ENCODE results near the gene ACTR5. TPM values are rescaled to one million over a fixed set of nuclear protein-coding genes. Genes with fewer than 3 reads are reported as not detected.

The ACTR5 gene
- total RNA-seq, 1 experiment from 2014 or later: 9.8 TPM

DNA sequence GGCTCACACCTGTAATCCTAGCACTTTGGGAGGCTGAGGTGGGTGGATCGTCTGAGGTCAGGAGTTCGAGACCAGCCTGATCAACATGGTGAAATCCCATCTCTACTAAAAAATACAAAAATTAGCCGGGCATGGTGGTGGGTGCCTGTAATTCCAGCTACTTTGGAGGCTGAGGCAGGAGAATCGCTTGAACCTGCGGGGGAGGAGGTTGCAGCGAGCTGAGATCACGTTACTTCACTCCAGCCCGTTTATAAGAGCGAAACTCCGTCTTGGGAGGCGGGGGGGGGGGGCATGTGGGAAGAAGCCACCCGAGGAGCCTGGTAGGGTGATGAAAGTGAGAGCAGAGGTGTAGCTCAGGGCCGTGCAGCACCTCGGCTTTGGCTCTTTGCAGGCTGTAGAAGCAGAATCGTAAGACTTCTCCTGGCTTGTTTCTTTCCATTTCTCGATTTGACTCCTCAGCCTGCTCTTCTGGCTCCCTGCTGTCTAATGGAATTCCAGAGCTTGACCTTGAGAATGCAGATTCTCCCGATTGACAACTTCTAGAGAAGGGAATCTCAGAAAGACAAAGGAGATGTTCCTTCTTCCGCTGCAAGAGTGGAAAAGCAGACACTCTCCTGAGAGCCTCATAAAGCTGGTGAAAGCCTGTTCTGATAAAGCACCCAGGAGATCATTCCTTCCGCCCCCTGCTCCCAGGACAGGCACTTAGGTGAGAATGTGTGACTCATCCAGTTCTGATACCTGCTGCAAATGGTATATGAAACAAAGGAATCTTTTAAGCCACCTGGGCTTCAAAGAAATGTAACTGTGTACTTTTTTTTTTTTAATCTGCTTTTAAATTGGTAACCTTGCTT, 31.2 kb downstream of the ACTR5 start:
- Mint-ChIP-seq H3K9me3 (peaks cover 4% of the 10 kb centered on the region), H3K36me3 (peaks cover 7% of the 10 kb centered on the region), H3K27me3 (ENCODE audit: low read depth) (no peaks in the 10 kb centered on the region), H3K4me3 (peak overlapping the region; percentile 60), H3K27ac (peak overlapping the region; percentile 100), H3K4me1 (peaks cover 34% of the 10 kb centered on the region)
- ChIA-PET POLR2A (interaction anchor here (0.6 to 1.1 kb wide), 6 partner anchors 10 to 231 kb away, joined by 3 to 4 read pairs (median 3); partner anchors contain the start of gene PPP1R16B), CTCF (interaction anchor here (1.0 to 1.8 kb wide), 8 partner anchors 11 to 121 kb away, joined by 3 to 15 read pairs (median 4); partner anchors contain the start of gene PPP1R16B)
- DNase-seq (ENCODE audit: low spot score) (peak; percentile 45), ATAC-seq (peak; percentile 85)
- no peak for TF ChIP-seq TEAD4 (CRISPR knock-in tag; IDR thresholded peaks at IDR 0.05)
- TF ChIP-seq ZNF423 (CRISPR knock-in tag; IDR thresholded peaks at IDR 0.05): peak; percentile 64
- TF ChIP-seq, protein P1, sequence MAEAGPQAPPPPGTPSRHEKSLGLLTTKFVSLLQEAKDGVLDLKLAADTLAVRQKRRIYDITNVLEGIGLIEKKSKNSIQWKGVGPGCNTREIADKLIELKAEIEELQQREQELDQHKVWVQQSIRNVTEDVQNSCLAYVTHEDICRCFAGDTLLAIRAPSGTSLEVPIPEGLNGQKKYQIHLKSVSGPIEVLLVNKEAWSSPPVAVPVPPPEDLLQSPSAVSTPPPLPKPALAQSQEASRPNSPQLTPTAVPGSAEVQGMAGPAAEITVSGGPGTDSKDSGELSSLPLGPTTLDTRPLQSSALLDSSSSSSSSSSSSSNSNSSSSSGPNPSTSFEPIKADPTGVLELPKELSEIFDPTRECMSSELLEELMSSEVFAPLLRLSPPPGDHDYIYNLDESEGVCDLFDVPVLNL (CRISPR knock-in tag; IDR thresholded peaks at IDR 0.05; ENCODE audit: borderline replicate concordance, low read depth): no peak

DNA sequence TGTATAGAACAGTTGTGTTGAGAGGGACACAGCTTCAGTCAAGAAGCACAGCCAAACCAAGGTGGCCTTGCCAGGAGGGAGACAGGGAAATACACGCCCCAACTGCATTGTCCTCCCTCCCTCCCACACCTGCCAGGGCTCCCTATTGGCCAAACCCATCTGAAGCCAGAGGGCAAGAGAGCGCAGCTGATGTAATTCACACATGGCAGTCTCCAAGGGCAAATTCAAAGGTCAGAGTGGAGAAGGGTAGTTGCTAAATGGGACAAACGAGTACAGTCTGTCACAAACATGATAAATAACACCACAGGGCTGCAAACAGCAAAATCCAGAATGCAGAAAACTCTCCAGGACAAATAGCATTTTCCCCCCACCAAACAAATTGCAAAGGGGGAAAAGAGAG, 34.0 kb downstream of the ACTR5 start:
- TF ChIP-seq GTF2I (CRISPR knock-in tag; conservative IDR thresholded peaks at IDR 0.05): 0 out of 2 replicates have a peak, but pooled peaks have one; percentile 50
- no peak for TF ChIP-seq KAT7 (CRISPR knock-in tag; IDR thresholded peaks at IDR 0.05; ENCODE audit: borderline replicate concordance)
- peak; percentile 79; the same call in 1 of the 2 replicates for TF ChIP-seq GABPB1 (CRISPR knock-in tag; IDR thresholded peaks at IDR 0.05)
- no peaks in the 10 kb centered on the region for H3K9me3 Mint-ChIP-seq
- H3K27ac Mint-ChIP-seq: peak overlapping the region; percentile 34

DNA sequence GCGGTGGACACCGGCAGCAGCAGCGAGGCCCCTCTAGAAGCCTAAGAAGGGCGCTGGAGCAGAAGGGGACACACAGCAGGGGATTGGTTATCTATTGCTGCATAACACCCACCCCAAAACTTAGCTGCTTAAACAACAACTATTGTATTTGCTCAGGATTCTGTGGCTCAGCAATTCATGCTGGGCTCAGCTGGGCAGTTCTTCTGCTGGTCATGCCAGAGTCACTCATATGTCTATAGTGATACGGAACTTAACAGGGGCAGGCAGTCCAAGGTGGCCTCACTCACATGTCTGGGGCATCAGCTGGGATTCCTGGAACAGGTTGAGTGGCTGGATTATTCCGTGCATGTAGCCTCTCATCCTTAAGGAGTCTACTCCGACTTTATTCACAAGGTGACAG, 39.6 kb downstream of the ACTR5 start:
- CTCF ChIA-PET: interaction anchor here (1.2 kb wide), 1 partner anchor 63 kb away, joined by 11 read pairs; the partner anchor contains the start of gene SLC32A1
- Mint-ChIP-seq H3K9me3 (no peaks in the 10 kb centered on the region), H3K4me1 (no peaks in the 10 kb centered on the region), H3K4me3 (no peak overlapping the region), H3K36me3 (no peaks in the 10 kb centered on the region), H3K27me3 (ENCODE audit: low read depth) (peaks cover 5% of the 10 kb centered on the region; the same call in 1 of the 2 replicates), H3K27ac (no peak overlapping the region)
- ATAC-seq (no peak), DNase-seq (ENCODE audit: low spot score) (no peak)
- POLR2A ChIA-PET: no interaction called here
- TF ChIP-seq, protein P2, sequence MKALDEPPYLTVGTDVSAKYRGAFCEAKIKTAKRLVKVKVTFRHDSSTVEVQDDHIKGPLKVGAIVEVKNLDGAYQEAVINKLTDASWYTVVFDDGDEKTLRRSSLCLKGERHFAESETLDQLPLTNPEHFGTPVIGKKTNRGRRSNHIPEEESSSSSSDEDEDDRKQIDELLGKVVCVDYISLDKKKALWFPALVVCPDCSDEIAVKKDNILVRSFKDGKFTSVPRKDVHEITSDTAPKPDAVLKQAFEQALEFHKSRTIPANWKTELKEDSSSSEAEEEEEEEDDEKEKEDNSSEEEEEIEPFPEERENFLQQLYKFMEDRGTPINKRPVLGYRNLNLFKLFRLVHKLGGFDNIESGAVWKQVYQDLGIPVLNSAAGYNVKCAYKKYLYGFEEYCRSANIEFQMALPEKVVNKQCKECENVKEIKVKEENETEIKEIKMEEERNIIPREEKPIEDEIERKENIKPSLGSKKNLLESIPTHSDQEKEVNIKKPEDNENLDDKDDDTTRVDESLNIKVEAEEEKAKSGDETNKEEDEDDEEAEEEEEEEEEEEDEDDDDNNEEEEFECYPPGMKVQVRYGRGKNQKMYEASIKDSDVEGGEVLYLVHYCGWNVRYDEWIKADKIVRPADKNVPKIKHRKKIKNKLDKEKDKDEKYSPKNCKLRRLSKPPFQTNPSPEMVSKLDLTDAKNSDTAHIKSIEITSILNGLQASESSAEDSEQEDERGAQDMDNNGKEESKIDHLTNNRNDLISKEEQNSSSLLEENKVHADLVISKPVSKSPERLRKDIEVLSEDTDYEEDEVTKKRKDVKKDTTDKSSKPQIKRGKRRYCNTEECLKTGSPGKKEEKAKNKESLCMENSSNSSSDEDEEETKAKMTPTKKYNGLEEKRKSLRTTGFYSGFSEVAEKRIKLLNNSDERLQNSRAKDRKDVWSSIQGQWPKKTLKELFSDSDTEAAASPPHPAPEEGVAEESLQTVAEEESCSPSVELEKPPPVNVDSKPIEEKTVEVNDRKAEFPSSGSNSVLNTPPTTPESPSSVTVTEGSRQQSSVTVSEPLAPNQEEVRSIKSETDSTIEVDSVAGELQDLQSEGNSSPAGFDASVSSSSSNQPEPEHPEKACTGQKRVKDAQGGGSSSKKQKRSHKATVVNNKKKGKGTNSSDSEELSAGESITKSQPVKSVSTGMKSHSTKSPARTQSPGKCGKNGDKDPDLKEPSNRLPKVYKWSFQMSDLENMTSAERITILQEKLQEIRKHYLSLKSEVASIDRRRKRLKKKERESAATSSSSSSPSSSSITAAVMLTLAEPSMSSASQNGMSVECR (CRISPR knock-in tag; IDR thresholded peaks at IDR 0.05; ENCODE audit: borderline replicate concordance): no peak
- TF ChIP-seq, protein P3, sequence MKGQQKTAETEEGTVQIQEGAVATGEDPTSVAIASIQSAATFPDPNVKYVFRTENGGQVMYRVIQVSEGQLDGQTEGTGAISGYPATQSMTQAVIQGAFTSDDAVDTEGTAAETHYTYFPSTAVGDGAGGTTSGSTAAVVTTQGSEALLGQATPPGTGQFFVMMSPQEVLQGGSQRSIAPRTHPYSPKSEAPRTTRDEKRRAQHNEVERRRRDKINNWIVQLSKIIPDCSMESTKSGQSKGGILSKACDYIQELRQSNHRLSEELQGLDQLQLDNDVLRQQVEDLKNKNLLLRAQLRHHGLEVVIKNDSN (CRISPR knock-in tag; IDR thresholded peaks at IDR 0.05): no peak
- TF ChIP-seq ZNF671 (CRISPR knock-in tag; IDR thresholded peaks at IDR 0.05): no peak
- no peak for TF ChIP-seq ZNF121 (CRISPR knock-in tag; IDR thresholded peaks at IDR 0.05)
- TF ChIP-seq, protein P4, sequence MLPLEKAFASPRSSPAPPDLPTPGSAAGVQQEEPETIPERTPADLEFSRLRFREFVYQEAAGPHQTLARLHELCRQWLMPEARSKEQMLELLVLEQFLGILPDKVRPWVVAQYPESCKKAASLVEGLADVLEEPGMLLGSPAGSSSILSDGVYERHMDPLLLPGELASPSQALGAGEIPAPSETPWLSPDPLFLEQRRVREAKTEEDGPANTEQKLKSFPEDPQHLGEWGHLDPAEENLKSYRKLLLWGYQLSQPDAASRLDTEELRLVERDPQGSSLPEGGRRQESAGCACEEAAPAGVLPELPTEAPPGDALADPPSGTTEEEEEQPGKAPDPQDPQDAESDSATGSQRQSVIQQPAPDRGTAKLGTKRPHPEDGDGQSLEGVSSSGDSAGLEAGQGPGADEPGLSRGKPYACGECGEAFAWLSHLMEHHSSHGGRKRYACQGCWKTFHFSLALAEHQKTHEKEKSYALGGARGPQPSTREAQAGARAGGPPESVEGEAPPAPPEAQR (CRISPR knock-in tag; IDR thresholded peaks at IDR 0.05): no peak
- TF ChIP-seq, protein P5, sequence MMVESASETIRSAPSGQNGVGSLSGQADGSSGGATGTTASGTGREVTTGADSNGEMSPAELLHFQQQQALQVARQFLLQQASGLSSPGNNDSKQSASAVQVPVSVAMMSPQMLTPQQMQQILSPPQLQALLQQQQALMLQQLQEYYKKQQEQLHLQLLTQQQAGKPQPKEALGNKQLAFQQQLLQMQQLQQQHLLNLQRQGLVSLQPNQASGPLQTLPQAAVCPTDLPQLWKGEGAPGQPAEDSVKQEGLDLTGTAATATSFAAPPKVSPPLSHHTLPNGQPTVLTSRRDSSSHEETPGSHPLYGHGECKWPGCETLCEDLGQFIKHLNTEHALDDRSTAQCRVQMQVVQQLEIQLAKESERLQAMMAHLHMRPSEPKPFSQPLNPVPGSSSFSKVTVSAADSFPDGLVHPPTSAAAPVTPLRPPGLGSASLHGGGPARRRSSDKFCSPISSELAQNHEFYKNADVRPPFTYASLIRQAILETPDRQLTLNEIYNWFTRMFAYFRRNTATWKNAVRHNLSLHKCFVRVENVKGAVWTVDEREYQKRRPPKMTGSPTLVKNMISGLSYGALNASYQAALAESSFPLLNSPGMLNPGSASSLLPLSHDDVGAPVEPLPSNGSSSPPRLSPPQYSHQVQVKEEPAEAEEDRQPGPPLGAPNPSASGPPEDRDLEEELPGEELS (CRISPR knock-in tag; IDR thresholded peaks at IDR 0.05): no peak
- TF ChIP-seq NFYB (CRISPR knock-in tag; conservative IDR thresholded peaks at IDR 0.05; ENCODE audit: low read depth): no peak
- TF ChIP-seq, protein P6, sequence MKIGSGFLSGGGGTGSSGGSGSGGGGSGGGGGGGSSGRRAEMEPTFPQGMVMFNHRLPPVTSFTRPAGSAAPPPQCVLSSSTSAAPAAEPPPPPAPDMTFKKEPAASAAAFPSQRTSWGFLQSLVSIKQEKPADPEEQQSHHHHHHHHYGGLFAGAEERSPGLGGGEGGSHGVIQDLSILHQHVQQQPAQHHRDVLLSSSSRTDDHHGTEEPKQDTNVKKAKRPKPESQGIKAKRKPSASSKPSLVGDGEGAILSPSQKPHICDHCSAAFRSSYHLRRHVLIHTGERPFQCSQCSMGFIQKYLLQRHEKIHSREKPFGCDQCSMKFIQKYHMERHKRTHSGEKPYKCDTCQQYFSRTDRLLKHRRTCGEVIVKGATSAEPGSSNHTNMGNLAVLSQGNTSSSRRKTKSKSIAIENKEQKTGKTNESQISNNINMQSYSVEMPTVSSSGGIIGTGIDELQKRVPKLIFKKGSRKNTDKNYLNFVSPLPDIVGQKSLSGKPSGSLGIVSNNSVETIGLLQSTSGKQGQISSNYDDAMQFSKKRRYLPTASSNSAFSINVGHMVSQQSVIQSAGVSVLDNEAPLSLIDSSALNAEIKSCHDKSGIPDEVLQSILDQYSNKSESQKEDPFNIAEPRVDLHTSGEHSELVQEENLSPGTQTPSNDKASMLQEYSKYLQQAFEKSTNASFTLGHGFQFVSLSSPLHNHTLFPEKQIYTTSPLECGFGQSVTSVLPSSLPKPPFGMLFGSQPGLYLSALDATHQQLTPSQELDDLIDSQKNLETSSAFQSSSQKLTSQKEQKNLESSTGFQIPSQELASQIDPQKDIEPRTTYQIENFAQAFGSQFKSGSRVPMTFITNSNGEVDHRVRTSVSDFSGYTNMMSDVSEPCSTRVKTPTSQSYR (CRISPR knock-in tag; IDR thresholded peaks at IDR 0.05): no peak
- TF ChIP-seq NR3C1 (CRISPR knock-in tag; conservative IDR thresholded peaks at IDR 0.05; ENCODE audit: low read depth): no peak

More for the DNA sequence above, 34.0 kb downstream of the ACTR5 start:
- CTCF ChIA-PET: interaction anchor here (1.3 to 1.6 kb wide), 2 partner anchors 56 to 57 kb away, joined by 4 to 5 read pairs; no protein-coding TSS in a partner anchor
- Mint-ChIP-seq H3K4me1 (peaks cover 34% of the 10 kb centered on the region), H3K36me3 (no peaks in the 10 kb centered on the region), H3K4me3 (no peak overlapping the region), H3K27me3 (ENCODE audit: low read depth) (no peaks in the 10 kb centered on the region)
- POLR2A ChIA-PET: no interaction called here
- ATAC-seq: no peak
- DNase-seq (ENCODE audit: low spot score): no peak
